Lower lobe of right lung (tissue), 2 donors: ENCODE measurements around the gene MUC5AC. TPM values are rescaled to one million over a fixed set of nuclear protein-coding genes. Genes with fewer than 3 reads are reported as not detected.

Experiments used
- ATAC-seq, 2 donors: fragments of 200-7000 bp; cut with Tn5 transposase; one replicate each; pipeline ENCODE4 v1.9.1; 2020 to 2022; ENCODE audit warnings: mild to moderate bottlenecking in 2 of 2, moderate library complexity in 2 of 2
- DNase-seq: peaks from one replicate; pipeline ENCODE4 v3.0.0-alpha.2; 2020
- H3K27ac ChIP-seq: fragments of 200-600 bp; one replicate; pipeline ENCODE4 v1.8.0; 2022
- H3K27me3 ChIP-seq: fragments of 200-600 bp; one replicate; pipeline ENCODE4 v1.8.0; 2022; ENCODE audit warnings: low read depth
- H3K36me3 ChIP-seq: fragments of 200-600 bp; one replicate; pipeline ENCODE4 v1.8.0; 2022; ENCODE audit warnings: mild to moderate bottlenecking
- H3K4me1 ChIP-seq: fragments of 200-600 bp; one replicate; pipeline ENCODE4 v1.8.0; 2022
- H3K4me3 ChIP-seq: fragments of 200-600 bp; one replicate; pipeline ENCODE4 v1.8.0; 2022; ENCODE audit warnings: mild to moderate bottlenecking
- H3K9me3 ChIP-seq: fragments of 200-600 bp; one replicate; pipeline ENCODE4 v1.8.0; 2022
- intact Hi-C: fragments of 100-400 bp; cut with DNase I; formaldehyde crosslinking; loops from one replicate; pipeline ENCODE4 v1.11.0; 2022
- total RNA-seq: library from RNA; stranded (reverse); fragmentation: NEBNext Ultra II Directional; extraction: Animal tissue kit (Norgen Biotek cat#: 25700); gene quantifications from one replicate; pipeline ENCODE4 v1.2.1, GENCODE V29; 2021
- TF ChIP-seq, protein P1 (sequence below): fragments of 200-600 bp; IDR thresholded peaks from one replicate; pipeline ENCODE4 v1.8.0; 2022; ENCODE audit warnings: antibody characterized with exemption, mild to moderate bottlenecking
- donor health status: DM: no; HTN: yes; CAD: no; lungs with severe emphysema.

Gene MUC5AC
- total RNA-seq, 1 donor from 2014 or later = 0.35 TPM

DNA sequence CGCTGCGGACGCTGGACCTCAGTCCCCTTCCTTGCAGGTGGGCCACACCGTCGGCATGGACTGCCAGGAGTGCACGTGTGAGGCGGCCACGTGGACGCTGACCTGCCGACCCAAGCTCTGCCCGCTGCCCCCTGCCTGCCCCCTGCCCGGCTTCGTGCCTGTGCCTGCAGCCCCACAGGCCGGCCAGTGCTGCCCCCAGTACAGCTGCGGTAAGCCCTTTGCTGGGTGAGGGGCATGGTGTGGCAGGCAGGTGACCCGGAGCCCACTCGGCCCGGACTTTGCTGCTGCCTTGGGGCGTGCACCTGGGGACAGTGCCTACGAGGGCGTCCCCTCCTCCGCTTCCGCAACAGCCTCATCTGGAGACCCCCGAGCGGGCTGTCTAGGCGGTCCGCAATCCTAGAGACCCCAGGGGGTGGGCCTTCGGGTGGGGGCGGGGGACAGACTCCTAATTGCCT is 39.7 kb downstream of the MUC5AC start:
- TF ChIP-seq, protein P1, sequence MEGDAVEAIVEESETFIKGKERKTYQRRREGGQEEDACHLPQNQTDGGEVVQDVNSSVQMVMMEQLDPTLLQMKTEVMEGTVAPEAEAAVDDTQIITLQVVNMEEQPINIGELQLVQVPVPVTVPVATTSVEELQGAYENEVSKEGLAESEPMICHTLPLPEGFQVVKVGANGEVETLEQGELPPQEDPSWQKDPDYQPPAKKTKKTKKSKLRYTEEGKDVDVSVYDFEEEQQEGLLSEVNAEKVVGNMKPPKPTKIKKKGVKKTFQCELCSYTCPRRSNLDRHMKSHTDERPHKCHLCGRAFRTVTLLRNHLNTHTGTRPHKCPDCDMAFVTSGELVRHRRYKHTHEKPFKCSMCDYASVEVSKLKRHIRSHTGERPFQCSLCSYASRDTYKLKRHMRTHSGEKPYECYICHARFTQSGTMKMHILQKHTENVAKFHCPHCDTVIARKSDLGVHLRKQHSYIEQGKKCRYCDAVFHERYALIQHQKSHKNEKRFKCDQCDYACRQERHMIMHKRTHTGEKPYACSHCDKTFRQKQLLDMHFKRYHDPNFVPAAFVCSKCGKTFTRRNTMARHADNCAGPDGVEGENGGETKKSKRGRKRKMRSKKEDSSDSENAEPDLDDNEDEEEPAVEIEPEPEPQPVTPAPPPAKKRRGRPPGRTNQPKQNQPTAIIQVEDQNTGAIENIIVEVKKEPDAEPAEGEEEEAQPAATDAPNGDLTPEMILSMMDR = no peak
- H3K36me3 ChIP-seq = no peaks in the 10 kb centered on the region
- ATAC-seq (no peak), DNase-seq (peak; percentile 43)
- H3K4me3 ChIP-seq = no peak overlapping the region
- intact Hi-C loops = no loop called here
- H3K4me1 ChIP-seq = no peaks in the 10 kb centered on the region
- peaks cover 51% of the 10 kb centered on the region for H3K27me3 ChIP-seq
- H3K9me3 ChIP-seq = no peaks in the 10 kb centered on the region
- no peak overlapping the region for H3K27ac ChIP-seq

DNA sequence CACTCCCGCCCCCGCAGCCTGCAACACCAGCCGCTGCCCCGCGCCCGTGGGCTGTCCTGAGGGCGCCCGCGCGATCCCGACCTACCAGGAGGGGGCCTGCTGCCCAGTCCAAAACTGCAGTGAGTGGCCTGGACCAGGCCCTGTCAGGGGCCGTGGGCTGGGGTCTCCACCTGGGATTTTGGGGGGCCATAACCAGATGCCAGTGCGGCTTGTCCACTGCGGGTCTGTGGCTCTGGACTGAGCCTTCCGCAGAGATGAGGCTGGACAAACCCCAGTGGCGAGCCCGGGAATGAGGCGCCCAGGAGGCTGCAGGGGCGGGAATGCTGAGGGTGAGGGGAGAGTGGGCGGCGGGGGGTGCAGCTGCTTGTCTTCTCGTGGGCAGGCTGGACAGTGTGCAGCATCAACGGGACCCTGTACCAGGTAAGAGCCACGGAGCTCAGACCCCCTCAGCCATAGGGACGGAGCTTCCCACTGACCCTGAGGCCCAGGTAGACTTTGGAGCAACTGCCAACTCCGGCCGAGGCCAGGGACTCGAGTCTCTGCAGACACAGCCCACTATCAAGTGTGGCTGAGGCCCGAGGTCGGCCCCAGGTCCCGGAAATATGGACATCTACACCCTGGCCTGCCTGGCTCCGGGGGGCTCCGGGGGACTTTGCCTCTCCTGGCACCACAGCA is 40.3 kb downstream of the MUC5AC start:
- Histone ChIP-seq H3K27ac (no peak overlapping the region), H3K27me3 (peaks cover 55% of the 10 kb centered on the region), H3K4me1 (no peaks in the 10 kb centered on the region), H3K36me3 (no peaks in the 10 kb centered on the region), H3K9me3 (no peaks in the 10 kb centered on the region), H3K4me3 (no peak overlapping the region)
- TF ChIP-seq, protein P1 = no peak
- intact Hi-C loops = no loop called here
- ATAC-seq = no peak
- peak; percentile 43 for DNase-seq

DNA sequence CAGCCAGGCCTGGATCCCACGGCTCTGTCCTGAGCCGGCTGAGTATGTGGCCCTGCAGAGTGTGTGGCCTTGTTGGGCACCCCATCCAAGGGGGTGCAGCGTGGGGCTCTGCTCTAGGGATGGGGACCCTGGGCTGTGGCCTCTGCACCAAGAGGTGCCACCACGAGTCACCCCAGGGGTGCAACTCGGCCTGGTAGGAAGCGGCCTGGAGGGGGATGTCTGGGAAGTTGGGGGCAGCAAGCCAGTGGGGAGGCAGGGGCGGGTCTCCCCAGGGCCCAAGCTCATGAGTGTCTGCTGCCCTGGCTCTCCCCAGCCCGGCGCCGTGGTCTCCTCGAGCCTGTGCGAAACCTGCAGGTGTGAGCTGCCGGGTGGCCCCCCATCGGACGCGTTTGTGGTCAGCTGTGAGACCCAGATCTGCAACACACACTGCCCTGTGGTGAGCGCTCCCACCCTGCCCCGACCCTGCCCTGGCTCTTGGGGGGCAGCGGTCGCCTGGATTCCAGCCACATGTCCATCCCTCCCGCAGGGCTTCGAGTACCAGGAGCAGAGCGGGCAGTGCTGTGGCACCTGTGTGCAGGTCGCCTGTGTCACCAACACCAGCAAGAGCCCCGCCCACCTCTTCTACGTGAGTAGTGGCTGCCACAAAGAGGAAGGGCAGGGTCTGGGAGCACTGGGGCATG is 40.9 kb downstream of the MUC5AC start:
- no peaks in the 10 kb centered on the region for H3K4me1 ChIP-seq
- no peaks in the 10 kb centered on the region for H3K36me3 ChIP-seq
- intact Hi-C loops = no loop called here
- DNase-seq = peak; percentile 34
- no peak overlapping the region for H3K4me3 ChIP-seq
- H3K27ac ChIP-seq = no peak overlapping the region
- TF ChIP-seq, protein P1 = no peak
- no peaks in the 10 kb centered on the region for H3K9me3 ChIP-seq
- no peak for ATAC-seq
- peaks cover 62% of the 10 kb centered on the region for H3K27me3 ChIP-seq

DNA sequence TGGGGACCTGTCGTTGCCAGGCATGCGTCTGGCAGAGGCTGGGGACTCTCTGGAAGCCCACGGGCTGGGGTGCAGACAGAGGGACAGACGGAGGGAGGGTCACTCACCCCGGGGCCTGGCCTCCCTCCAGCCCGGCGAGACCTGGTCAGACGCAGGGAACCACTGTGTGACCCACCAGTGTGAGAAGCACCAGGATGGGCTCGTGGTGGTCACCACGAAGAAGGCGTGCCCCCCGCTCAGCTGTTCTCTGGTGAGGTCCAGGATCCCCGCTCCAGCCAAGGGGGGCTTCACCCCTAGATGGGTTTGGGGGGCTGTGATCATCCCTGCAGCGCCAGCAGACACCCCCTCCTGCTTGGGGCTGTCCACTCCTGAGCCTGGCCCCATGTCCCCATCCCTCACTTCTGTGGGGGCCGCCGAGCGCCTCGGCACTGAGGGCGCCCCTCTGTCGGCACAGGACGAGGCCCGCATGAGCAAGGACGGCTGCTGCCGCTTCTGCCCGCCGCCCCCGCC is 41.5 kb downstream of the MUC5AC start:
- H3K36me3 ChIP-seq = no peaks in the 10 kb centered on the region
- ATAC-seq = no peak
- DNase-seq = peak; percentile 47

DNA sequence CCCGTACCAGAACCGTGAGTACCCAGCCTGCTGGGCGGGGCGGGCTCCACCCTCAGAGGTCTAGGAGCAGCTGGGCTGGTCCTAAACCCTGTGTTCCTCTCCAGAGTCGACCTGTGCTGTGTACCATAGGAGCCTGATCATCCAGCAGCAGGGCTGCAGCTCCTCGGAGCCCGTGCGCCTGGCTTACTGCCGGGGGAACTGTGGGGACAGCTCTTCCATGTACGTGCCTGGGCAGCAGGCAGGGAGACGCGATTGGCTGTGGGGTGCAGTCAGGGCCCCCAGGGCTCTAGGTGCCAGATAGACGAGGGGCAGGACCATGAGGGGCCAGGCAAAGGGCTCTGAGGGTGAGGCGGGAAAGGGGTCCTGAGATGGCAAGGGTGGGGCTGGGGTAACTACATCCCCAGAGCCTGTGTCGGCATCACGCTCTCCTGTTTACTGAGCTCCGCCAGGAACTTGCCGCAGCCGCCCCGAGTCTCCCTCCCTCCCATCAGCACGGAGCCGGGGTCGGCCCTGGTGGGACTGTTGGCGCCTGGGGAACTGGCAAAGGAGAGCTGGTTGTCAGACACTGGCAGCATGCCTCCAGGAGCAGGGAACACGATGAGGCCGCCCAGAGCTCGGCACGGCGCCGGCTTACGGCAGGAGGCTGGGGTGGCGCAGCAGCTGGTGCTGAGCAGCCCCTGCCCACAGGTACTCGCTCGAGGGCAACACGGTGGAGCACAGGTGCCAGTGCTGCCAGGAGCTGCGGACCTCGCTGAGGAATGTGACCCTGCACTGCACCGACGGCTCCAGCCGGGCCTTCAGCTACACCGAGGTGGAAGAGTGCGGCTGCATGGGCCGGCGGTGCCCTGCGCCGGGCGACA is 42.2 kb downstream of the MUC5AC start:
- H3K4me3 ChIP-seq = no peak overlapping the region
- no peak overlapping the region for H3K27ac ChIP-seq
- H3K27me3 ChIP-seq = peaks cover 69% of the 10 kb centered on the region
- ATAC-seq (no peak), DNase-seq (peak; percentile 35)
- no peaks in the 10 kb centered on the region for H3K36me3 ChIP-seq
- intact Hi-C loops = no loop called here
- TF ChIP-seq, protein P1 = no peak
- H3K4me1 ChIP-seq = no peaks in the 10 kb centered on the region
- H3K9me3 ChIP-seq = no peaks in the 10 kb centered on the region

More for the DNA sequence above, 41.5 kb downstream of the MUC5AC start:
- intact Hi-C loops = no loop called here
- Histone ChIP-seq H3K4me1 (no peaks in the 10 kb centered on the region), H3K9me3 (no peaks in the 10 kb centered on the region), H3K27me3 (peaks cover 67% of the 10 kb centered on the region), H3K27ac (no peak overlapping the region), H3K4me3 (no peak overlapping the region)
- TF ChIP-seq, protein P1 = no peak
